ENCODE measurements around the gene SMIM5.

- TF ChIP-seq TAF1 (IDR thresholded peaks at IDR 0.05; ENCODE audit: low read depth) = no peak
- TF ChIP-seq POLR2AphosphoS5 (IDR thresholded peaks at IDR 0.05) = no peak
- no peak for TF ChIP-seq CTCF (IDR thresholded peaks at IDR 0.05; ENCODE audit: poor library complexity, severe bottlenecking)
- no peak for TF ChIP-seq RAD21 (conservative IDR thresholded peaks at IDR 0.05)
- TF ChIP-seq EZH2 (IDR thresholded peaks at IDR 0.05; ENCODE audit: borderline replicate concordance, insufficient read depth, low read length, poor library complexity, severe bottlenecking) = no peak
- no peak for TF ChIP-seq MXI1 (conservative IDR thresholded peaks at IDR 0.05; ENCODE audit: poor library complexity, severe bottlenecking)
- TF ChIP-seq REST (IDR thresholded peaks at IDR 0.05; ENCODE audit: borderline replicate concordance) = no peak
Measured at GRCh38 chr17:75679706-75680211, 46.5 kb downstream of the SMIM5 start.
